WERI-Rb-1 (cell line): ENCODE results near the gene IMPA2.
A peak's percentile ranks its signal among the peaks of the same experiment; 100 is the strongest.

Source experiments
- DNase-seq: peaks from one replicate; pipeline ENCODE4 v3.0.0-alpha.2; 2020
- H3K27ac ChIP-seq: fragments of 250-450 bp; sonication (Bioruptor Pico); 2 replicates; pipeline ENCODE4 v1.5.1; 2020; ENCODE audit warnings: mild to moderate bottlenecking, moderate library complexity
- H3K27me3 ChIP-seq: fragments of 250-450 bp; sonication (Bioruptor Pico); 2 replicates; pipeline ENCODE4 v1.5.1; 2021; ENCODE audit warnings: mild to moderate bottlenecking, low read depth, moderate library complexity; ENCODE audit not compliant: insufficient read depth, severe bottlenecking
- H3K36me3 ChIP-seq: fragments of 250-450 bp; sonication (Bioruptor Pico); 2 replicates; pipeline ENCODE4 v1.5.1; 2020; ENCODE audit warnings: mild to moderate bottlenecking, moderate library complexity
- H3K4me3 ChIP-seq: 2 replicates; pipeline ENCODE4 v1.5.1; 2011; ENCODE audit warnings: low read depth, mild to moderate bottlenecking, control low read depth, low read length
- H3K9me3 ChIP-seq: fragments of 250-450 bp; sonication (Bioruptor Pico); 2 replicates; pipeline ENCODE4 v1.5.1; 2021; ENCODE audit warnings: mild to moderate bottlenecking, moderate library complexity; ENCODE audit not compliant: severe bottlenecking
- TF ChIP-seq, protein P1 (sequence below): IDR thresholded peaks from 2 replicates; pipeline ENCODE4 v1.5.1; 2011; ENCODE audit warnings: low read depth, mild to moderate bottlenecking, control low read depth, inconsistent platforms, low read length

The IMPA2 gene

DNA sequence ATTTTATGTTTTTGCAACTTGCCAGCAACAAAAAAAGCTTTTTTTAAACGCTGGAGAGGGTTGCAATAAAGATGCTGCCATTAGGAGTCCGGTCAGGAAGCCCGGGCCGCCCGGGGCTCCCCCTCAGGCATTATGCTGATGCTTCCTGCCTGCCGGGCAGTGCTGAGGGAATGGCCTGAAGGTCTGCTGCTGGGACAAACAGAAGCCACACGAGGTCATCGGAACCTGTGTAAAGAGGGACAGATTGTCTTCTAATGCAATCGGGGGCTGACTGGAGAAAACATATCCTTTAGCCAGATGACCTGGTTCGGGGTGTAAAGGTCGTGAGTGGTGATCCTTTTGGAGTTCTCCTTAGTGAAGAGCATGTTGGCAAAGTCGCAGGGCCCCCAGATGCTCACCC is 2.3 kb downstream of the IMPA2 start:
- DNase-seq, result peak; percentile 51
- no peaks in the 10 kb centered on the region for H3K9me3 ChIP-seq
- H3K4me3 ChIP-seq, result no peak overlapping the region
- TF ChIP-seq, protein P1, sequence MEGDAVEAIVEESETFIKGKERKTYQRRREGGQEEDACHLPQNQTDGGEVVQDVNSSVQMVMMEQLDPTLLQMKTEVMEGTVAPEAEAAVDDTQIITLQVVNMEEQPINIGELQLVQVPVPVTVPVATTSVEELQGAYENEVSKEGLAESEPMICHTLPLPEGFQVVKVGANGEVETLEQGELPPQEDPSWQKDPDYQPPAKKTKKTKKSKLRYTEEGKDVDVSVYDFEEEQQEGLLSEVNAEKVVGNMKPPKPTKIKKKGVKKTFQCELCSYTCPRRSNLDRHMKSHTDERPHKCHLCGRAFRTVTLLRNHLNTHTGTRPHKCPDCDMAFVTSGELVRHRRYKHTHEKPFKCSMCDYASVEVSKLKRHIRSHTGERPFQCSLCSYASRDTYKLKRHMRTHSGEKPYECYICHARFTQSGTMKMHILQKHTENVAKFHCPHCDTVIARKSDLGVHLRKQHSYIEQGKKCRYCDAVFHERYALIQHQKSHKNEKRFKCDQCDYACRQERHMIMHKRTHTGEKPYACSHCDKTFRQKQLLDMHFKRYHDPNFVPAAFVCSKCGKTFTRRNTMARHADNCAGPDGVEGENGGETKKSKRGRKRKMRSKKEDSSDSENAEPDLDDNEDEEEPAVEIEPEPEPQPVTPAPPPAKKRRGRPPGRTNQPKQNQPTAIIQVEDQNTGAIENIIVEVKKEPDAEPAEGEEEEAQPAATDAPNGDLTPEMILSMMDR, result no peak
- no peaks in the 10 kb centered on the region for H3K36me3 ChIP-seq
- no peak overlapping the region for H3K27ac ChIP-seq
- H3K27me3 ChIP-seq, result no peaks in the 10 kb centered on the region

DNA sequence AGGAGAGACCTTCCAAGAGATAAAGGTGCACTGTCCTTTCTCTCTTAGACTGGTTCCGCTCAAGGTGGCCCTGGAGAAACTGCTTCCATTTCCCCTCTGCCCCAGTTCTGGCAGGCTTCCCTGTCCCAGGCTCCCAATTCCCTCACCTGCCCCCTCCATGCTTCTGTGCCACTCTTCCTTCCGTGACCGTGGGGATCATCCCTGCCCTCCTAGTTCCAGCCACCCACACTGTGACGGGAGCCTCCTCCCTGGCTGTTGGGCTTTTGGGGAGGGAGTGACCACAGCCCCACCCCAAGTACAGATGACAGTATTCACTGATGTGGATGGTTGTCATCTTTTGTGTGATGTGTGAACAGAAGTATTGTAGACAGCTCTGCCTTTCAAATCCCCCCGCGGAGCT is 2.8 kb downstream of the IMPA2 start:
- no peak overlapping the region for H3K4me3 ChIP-seq
- no peaks in the 10 kb centered on the region for H3K9me3 ChIP-seq
- no peaks in the 10 kb centered on the region for H3K27me3 ChIP-seq
- H3K27ac ChIP-seq, result no peak overlapping the region
- DNase-seq, result no peak
- no peaks in the 10 kb centered on the region for H3K36me3 ChIP-seq
- TF ChIP-seq, protein P1, result no peak

DNA sequence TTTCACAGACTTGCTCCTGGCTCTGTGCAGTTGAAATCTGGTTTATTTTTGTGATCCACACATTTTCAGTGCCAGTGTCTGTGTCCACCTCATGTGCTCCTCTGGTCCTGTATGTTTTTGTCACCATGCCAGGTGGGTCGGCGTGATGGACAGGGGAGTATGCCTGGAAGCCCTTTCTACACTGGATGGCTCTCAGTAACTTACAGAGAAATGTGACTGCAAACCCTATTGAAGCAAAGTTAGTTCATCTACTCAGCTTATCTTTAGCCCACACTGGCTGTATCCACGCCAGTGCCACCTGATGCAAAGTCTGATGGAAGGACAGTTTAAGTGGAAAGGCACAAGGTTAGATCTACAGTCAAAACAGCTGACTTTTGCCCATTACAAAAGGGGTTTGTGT is 4.3 kb downstream of the IMPA2 start:
- TF ChIP-seq, protein P1, result no peak
- H3K4me3 ChIP-seq, result no peak overlapping the region
- no peak for DNase-seq

DNA sequence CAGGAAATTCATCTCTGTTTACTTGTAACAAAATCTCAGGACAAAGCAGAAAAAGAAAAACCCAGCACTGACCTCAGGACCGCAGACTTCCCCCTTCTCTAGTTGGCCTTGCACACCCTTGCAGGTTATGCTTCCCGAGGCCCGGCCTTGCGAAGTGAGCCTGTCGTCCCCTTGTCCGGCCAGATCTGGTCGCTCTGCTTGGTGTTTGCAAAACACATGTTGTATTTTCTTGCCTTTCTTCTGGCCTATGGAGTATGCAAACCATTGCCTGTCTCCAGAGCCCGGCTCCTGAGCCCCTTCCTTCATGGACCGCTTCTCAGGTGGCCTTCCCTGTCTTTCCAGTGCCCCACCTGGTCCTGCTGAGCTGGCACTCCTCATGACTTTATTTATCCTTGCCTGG is 4.8 kb downstream of the IMPA2 start:
- Histone ChIP-seq H3K4me3 (no peak overlapping the region), H3K36me3 (no peaks in the 10 kb centered on the region), H3K27me3 (no peaks in the 10 kb centered on the region), H3K9me3 (no peaks in the 10 kb centered on the region), H3K27ac (no peak overlapping the region)
- DNase-seq, result no peak
- TF ChIP-seq, protein P1, result no peak

More for the DNA sequence above, 4.3 kb downstream of the IMPA2 start:
- Histone ChIP-seq H3K9me3 (no peaks in the 10 kb centered on the region), H3K36me3 (no peaks in the 10 kb centered on the region), H3K27me3 (no peaks in the 10 kb centered on the region), H3K27ac (no peak overlapping the region)

DNA sequence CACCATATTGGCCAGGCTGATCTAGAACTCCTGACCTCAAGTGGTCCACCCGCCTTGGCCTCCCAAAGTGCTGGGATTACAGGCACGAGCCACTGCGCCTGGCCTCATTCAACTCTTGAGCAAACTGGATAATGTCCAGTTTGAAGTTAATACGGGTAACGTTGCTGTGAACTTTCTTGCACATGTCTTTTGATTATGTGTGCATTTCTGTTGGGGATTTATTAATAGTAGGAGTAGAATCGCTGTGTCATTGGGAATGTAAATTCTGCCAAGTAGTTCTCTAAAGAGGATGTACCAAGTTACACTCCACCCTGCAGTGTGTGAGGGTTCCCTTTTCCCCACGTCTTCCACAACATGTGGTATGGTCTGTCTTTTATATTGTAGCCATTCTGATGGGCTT is 6.2 kb downstream of the IMPA2 start:
- Histone ChIP-seq H3K4me3 (no peak overlapping the region), H3K9me3 (no peaks in the 10 kb centered on the region), H3K27me3 (no peaks in the 10 kb centered on the region), H3K27ac (no peak overlapping the region), H3K36me3 (no peaks in the 10 kb centered on the region)
- DNase-seq, result no peak
- TF ChIP-seq, protein P1, result no peak

DNA sequence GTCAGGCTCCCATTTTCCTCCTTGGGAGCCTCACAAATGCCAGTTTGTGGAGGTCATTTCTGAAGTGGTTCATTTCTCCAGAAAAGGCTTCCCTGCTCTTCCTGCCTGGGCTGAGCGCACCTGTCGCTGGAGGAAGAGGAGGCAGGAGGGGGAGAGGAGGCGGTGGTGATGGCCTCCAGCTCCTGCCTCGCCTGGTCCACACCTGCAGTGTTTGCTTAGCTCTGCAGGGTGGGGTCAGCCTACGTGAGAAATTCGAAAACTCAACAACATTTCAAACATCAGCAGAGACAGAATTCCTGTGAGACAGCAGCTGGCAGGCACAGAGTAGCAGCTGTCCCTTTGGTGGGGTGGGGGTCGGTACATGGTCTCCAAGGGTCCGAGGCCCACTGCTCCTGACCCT is 7.9 kb downstream of the IMPA2 start:
- Histone ChIP-seq H3K9me3 (no peaks in the 10 kb centered on the region), H3K27me3 (no peaks in the 10 kb centered on the region), H3K27ac (no peak overlapping the region), H3K36me3 (no peaks in the 10 kb centered on the region), H3K4me3 (no peak overlapping the region)
- DNase-seq, result no peak
- TF ChIP-seq, protein P1, result no peak
